SK-N-SH (cell line): ENCODE data around the gene KIF15. TPM values are rescaled to one million over a fixed set of nuclear protein-coding genes. Genes with fewer than 3 reads are reported as not detected.

Source experiments
- CTCF ChIA-PET: fragments of 300-600, 350-600 bp; formaldehyde crosslinking; extraction: SDS; loops from one replicate; lab custom pipeline; 2021; lab: Yijun Ruan, JAX
- POLR2A ChIA-PET: fragments of 350-600 bp; sonication (Branson Sonifier 250); formaldehyde crosslinking; extraction: SDS; loops from one replicate; lab custom pipeline; 2020; ENCODE audit warnings: antibody characterized with exemption, inconsistent platforms; lab: Yijun Ruan, JAX
- DNase-seq: peaks from one replicate; pipeline ENCODE4 v3.0.0; 2012
- H2AFZ ChIP-seq: fragments of 200-600 bp; sonication (generic); 2 replicates; pipeline ENCODE4 v1.8.1; 2016; ENCODE audit warnings: antibody characterized with exemption, mild to moderate bottlenecking, low read depth
- H3F3A ChIP-seq: fragments of 200-600 bp; sonication (generic); replicated peaks from 2 replicates; pipeline ENCODE3; 2016; ENCODE audit warnings: antibody characterized with exemption, mild to moderate bottlenecking; ENCODE audit not compliant: insufficient read depth
- H3K27ac ChIP-seq, 2 experiments: fragments of 200-500 bp in 1 of 2; fragments of 200-600 bp in 1 of 2; sonication (Bioruptor generic) in 1 of 2; sonication (generic), shearing (Covaris generic) in 1 of 2; 2 replicates each; pipeline versions ENCODE4 v1.5.1 to v1.6.1; 2014 to 2016; ENCODE audit warnings: low read depth in 2 of 2, inconsistent platforms in 1 of 2, low read length in 1 of 2, mild to moderate bottlenecking in 1 of 2, mixed read lengths in 1 of 2
- H3K27me3 ChIP-seq: fragments of 200-600 bp; sonication (generic), shearing (Covaris generic); 2 replicates; pipeline ENCODE4 v1.6.1; 2016; ENCODE audit warnings: mixed run types; ENCODE audit not compliant: insufficient read depth
- H3K36me3 ChIP-seq, 2 experiments: fragments of 200-500 bp in 1 of 2; fragments of 200-600 bp in 1 of 2; sonication (Bioruptor generic) in 1 of 2; sonication (generic) in 1 of 2; replicated peaks in 1 of 2; 2 replicates each; pipeline versions ENCODE3 to v1.5.1; 2014 to 2016; ENCODE audit warnings: low read length in 1 of 2, mild to moderate bottlenecking in 1 of 2; ENCODE audit not compliant: insufficient read depth in 2 of 2, control insufficient read depth in 1 of 2
- H3K4me1 ChIP-seq, 2 experiments: fragments of 200-500 bp in 1 of 2; fragments of 200-600 bp in 1 of 2; sonication (Bioruptor generic) in 1 of 2; sonication (generic), shearing (Covaris generic) in 1 of 2; 2 replicates each; pipeline versions ENCODE4 v1.5.1 to v1.6.1; 2014 to 2016; ENCODE audit warnings: low read depth in 1 of 2, low read length in 1 of 2, mixed run types in 1 of 2; ENCODE audit not compliant: insufficient read depth in 2 of 2, control insufficient read depth in 1 of 2
- H3K4me2 ChIP-seq: fragments of 200-600 bp; sonication (generic), shearing (Covaris generic); 2 replicates; pipeline ENCODE4 v1.6.1; 2017; ENCODE audit warnings: mixed run types
- H3K4me3 ChIP-seq, 2 experiments: fragments of 200-500 bp in 1 of 2; fragments of 200-600 bp in 1 of 2; sonication (Bioruptor generic) in 1 of 2; sonication (generic), shearing (Covaris generic) in 1 of 2; 2 replicates each; pipeline versions ENCODE4 v1.5.1 to v1.8.1; 2014 to 2016; ENCODE audit warnings: low read depth in 2 of 2, inconsistent platforms in 1 of 2, low read length in 1 of 2, mild to moderate bottlenecking in 1 of 2, mixed read lengths in 1 of 2, moderate library complexity in 1 of 2
- H3K79me2 ChIP-seq: fragments of 200-600 bp; sonication (generic); 2 replicates; pipeline ENCODE4 v1.8.1; 2017; ENCODE audit warnings: mild to moderate bottlenecking; ENCODE audit not compliant: insufficient read depth
- H3K9ac ChIP-seq: fragments of 200-600 bp; sonication (generic); 2 replicates; pipeline ENCODE4 v1.6.1; 2017; ENCODE audit warnings: mixed run types
- H3K9me2 ChIP-seq: fragments of 200-600 bp; sonication (generic); 2 replicates; pipeline ENCODE4 v1.6.1; 2017; ENCODE audit warnings: mixed run types
- H3K9me3 ChIP-seq: fragments of 200-600 bp; sonication (generic); 2 replicates; pipeline ENCODE4 v1.6.1; 2017; ENCODE audit warnings: mixed run types, mild to moderate bottlenecking, moderate library complexity
- H4K20me1 ChIP-seq: fragments of 200-600 bp; sonication (generic); 2 replicates; pipeline ENCODE4 v1.6.1; 2017; ENCODE audit warnings: mild to moderate bottlenecking, mixed run types; ENCODE audit not compliant: insufficient read depth
- FOXJ3 ChIP-seq: sonication (generic); formaldehyde crosslinking; IDR thresholded peaks from 2 replicates; pipeline ENCODE4 v1.5.1; 2020; ENCODE audit warnings: mild to moderate bottlenecking, missing genetic modification reagents
- FOXM1 ChIP-seq: IDR thresholded peaks from 2 replicates; pipeline ENCODE4 v1.4.0; 2012; ENCODE audit warnings: low read depth, mild to moderate bottlenecking
- GABPA ChIP-seq: IDR thresholded peaks from 2 replicates; pipeline ENCODE4 v1.4.0; 2012; ENCODE audit warnings: low read depth, mild to moderate bottlenecking
- NFIC ChIP-seq: IDR thresholded peaks from 2 replicates; pipeline ENCODE4 v1.4.0; 2012; ENCODE audit warnings: borderline replicate concordance
- RAD21 ChIP-seq: IDR thresholded peaks from 2 replicates; pipeline ENCODE4 v1.6.1; 2012; ENCODE audit warnings: mild to moderate bottlenecking, low read length
- RCOR1 ChIP-seq: fragments of 150-350 bp; IDR thresholded peaks from 2 replicates; pipeline ENCODE4 v1.6.1; 2017; ENCODE audit warnings: antibody characterized with exemption, low read length
- RFX5 ChIP-seq: IDR thresholded peaks from 2 replicates; pipeline ENCODE4 v1.6.1; 2012; ENCODE audit warnings: mild to moderate bottlenecking, improper control_type of control experiment, low read length
- SIN3A ChIP-seq: IDR thresholded peaks from 2 replicates; pipeline ENCODE4 v1.6.1; 2012; ENCODE audit warnings: low read depth, mild to moderate bottlenecking, low read length, moderate library complexity, borderline replicate concordance
- TAF1 ChIP-seq: IDR thresholded peaks from 2 replicates; pipeline ENCODE4 v1.6.1; 2012; ENCODE audit warnings: low read depth, mild to moderate bottlenecking, low read length, moderate library complexity, borderline replicate concordance
- TCF12 ChIP-seq: IDR thresholded peaks from 2 replicates; pipeline ENCODE4 v1.4.0; 2012
- YY1 ChIP-seq: IDR thresholded peaks from 2 replicates; pipeline ENCODE4 v1.4.0; 2012; ENCODE audit warnings: low read depth, mild to moderate bottlenecking
- WGBS: methylation state at CpG from one replicate; pipeline ENCODE4 v1.1.6; 2017; ENCODE audit warnings: low lambda C conversion rate; 5-methylcytosine and 5-hydroxymethylcytosine counted together
- polyA plus RNA-seq, 3 experiments: library from polyadenylated mRNA; depleted of rRNA; stranded (reverse); fragments of >200 nt; gene quantifications; 2 replicates each; pipeline ENCODE4 v1.2.3, GENCODE V29; 2012
- TF ChIP-seq, protein P1 (sequence below): IDR thresholded peaks from 2 replicates; pipeline ENCODE4 v1.6.1; 2012; ENCODE audit warnings: mild to moderate bottlenecking, low read depth, low read length, moderate library complexity
- TF ChIP-seq, protein P2 (sequence below): IDR thresholded peaks from 2 replicates; pipeline ENCODE4 v1.4.0; 2012; ENCODE audit warnings: low read depth, borderline replicate concordance
- TF ChIP-seq, protein P3 (sequence below): IDR thresholded peaks from 2 replicates; pipeline ENCODE4; 2012
- TF ChIP-seq, protein P4 (sequence below): IDR thresholded peaks from 2 replicates; pipeline ENCODE4 v1.4.0; 2012; ENCODE audit warnings: low read depth
- TF ChIP-seq, protein P5 (sequence below): IDR thresholded peaks from 2 replicates; pipeline ENCODE4 v1.4.0; 2012; ENCODE audit warnings: low read depth, borderline replicate concordance

Gene KIF15
- polyA plus RNA-seq, 1 of the 3 experiments (the other 2 are of a cell fraction): 2.3 TPM

DNA sequence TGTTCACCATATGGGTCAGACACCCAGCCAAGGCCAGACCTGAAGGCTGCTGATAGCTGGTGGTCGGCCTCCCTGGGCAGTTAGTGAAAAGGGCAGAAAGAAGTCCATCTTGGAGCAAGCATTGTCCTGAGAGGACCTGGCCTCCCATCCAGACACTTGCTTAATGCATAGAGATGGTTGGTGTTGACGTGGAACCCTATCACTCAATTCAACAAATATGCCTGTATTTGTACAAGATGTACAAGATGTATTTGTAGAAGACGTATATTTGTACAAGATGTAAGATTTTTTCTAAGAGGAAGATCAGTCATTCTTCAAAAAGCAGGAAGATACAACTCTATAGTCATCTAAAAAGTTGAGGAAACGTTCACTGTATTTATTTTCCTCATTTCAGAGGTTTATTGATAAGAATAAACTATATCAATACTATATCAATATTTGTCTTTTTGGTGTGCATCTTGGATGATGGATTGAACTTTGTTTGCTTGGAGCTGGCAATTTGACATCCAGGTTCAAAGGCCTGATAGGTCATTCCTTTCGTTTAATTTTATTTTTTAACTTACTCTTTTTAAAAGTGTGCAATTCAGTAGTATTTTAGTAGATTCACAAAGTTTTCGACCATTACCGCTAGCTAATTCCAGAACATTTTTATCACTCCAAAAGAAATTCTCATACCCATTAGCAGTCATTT, 106.0 kb downstream of the KIF15 start (continued):
- TF ChIP-seq, protein P1, sequence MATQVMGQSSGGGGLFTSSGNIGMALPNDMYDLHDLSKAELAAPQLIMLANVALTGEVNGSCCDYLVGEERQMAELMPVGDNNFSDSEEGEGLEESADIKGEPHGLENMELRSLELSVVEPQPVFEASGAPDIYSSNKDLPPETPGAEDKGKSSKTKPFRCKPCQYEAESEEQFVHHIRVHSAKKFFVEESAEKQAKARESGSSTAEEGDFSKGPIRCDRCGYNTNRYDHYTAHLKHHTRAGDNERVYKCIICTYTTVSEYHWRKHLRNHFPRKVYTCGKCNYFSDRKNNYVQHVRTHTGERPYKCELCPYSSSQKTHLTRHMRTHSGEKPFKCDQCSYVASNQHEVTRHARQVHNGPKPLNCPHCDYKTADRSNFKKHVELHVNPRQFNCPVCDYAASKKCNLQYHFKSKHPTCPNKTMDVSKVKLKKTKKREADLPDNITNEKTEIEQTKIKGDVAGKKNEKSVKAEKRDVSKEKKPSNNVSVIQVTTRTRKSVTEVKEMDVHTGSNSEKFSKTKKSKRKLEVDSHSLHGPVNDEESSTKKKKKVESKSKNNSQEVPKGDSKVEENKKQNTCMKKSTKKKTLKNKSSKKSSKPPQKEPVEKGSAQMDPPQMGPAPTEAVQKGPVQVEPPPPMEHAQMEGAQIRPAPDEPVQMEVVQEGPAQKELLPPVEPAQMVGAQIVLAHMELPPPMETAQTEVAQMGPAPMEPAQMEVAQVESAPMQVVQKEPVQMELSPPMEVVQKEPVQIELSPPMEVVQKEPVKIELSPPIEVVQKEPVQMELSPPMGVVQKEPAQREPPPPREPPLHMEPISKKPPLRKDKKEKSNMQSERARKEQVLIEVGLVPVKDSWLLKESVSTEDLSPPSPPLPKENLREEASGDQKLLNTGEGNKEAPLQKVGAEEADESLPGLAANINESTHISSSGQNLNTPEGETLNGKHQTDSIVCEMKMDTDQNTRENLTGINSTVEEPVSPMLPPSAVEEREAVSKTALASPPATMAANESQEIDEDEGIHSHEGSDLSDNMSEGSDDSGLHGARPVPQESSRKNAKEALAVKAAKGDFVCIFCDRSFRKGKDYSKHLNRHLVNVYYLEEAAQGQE: no peak
- TF ChIP-seq FOXJ3: no peak
- TF ChIP-seq, protein P2, sequence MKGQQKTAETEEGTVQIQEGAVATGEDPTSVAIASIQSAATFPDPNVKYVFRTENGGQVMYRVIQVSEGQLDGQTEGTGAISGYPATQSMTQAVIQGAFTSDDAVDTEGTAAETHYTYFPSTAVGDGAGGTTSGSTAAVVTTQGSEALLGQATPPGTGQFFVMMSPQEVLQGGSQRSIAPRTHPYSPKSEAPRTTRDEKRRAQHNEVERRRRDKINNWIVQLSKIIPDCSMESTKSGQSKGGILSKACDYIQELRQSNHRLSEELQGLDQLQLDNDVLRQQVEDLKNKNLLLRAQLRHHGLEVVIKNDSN: no peak
- TF ChIP-seq FOXM1: no peak
- TF ChIP-seq, protein P3, sequence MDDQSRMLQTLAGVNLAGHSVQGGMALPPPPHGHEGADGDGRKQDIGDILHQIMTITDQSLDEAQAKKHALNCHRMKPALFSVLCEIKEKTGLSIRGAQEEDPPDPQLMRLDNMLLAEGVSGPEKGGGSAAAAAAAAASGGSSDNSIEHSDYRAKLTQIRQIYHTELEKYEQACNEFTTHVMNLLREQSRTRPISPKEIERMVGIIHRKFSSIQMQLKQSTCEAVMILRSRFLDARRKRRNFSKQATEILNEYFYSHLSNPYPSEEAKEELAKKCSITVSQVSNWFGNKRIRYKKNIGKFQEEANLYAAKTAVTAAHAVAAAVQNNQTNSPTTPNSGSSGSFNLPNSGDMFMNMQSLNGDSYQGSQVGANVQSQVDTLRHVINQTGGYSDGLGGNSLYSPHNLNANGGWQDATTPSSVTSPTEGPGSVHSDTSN: no peak
- no peak for TF ChIP-seq RCOR1

DNA sequence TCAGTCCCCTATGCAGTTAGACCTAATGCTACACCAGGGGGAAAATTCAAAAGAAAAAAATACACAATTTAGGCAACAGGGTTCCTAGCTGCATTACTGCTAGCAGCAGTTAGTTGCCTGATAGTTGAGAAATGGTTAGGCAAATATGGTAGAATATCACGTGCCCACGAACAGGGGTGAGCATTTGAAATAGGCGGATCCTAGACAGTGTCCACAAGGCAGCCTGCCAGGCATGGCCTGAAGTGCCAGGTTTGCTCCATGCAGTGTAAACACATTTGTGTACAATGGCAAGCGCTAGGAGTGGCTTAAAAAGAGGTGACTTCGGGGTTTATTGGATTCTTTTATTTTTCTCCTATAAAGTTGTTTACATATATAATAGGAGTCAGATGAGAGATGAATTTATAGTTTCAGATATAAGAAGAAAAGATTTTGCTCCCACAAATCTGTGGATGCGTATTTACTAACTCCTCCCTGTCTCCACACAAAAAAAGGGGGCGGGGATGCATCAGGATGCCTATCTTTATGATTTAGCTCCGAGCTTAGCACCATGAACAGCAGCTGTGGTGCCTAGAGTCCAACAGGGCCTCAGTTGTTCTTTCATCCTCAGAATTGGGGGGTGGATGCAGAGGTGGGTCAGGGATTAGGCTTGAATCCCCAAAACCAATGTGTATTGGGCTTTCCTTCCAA, 108.9 kb downstream of the KIF15 start:
- Histone ChIP-seq H4K20me1 (no peaks in the 10 kb centered on the region), H3K9me3 (no peaks in the 10 kb centered on the region), H3F3A (no peaks in the 10 kb centered on the region), H3K4me2 (no peak overlapping the region), H3K4me3 (no peak overlapping the region), H3K9me2 (no peaks in the 10 kb centered on the region), H3K27me3 (no peaks in the 10 kb centered on the region), H3K27ac (no peak overlapping the region), H2AFZ (no peak overlapping the region), H3K79me2 (no peaks in the 10 kb centered on the region), H3K4me1 (no peaks in the 10 kb centered on the region), H3K9ac (no peak overlapping the region), H3K36me3 (peaks cover 1 to 4% of the 10 kb centered on the region in 2 experiments)
- 92% methylated on average over 8 of the region's 8 CpGs for WGBS
- no peak for DNase-seq
- POLR2A ChIA-PET: no interaction called here
- CTCF ChIA-PET: no interaction called here
- no peak for TF ChIP-seq TAF1
- TF ChIP-seq TCF12: no peak
- no peak for TF ChIP-seq RAD21
- TF ChIP-seq RFX5: no peak
- TF ChIP-seq NFIC: no peak
- TF ChIP-seq, protein P1: no peak
- TF ChIP-seq YY1: no peak
- TF ChIP-seq, protein P4, sequence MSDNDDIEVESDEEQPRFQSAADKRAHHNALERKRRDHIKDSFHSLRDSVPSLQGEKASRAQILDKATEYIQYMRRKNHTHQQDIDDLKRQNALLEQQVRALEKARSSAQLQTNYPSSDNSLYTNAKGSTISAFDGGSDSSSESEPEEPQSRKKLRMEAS: no peak
- no peak for TF ChIP-seq SIN3A
- TF ChIP-seq, protein P5, sequence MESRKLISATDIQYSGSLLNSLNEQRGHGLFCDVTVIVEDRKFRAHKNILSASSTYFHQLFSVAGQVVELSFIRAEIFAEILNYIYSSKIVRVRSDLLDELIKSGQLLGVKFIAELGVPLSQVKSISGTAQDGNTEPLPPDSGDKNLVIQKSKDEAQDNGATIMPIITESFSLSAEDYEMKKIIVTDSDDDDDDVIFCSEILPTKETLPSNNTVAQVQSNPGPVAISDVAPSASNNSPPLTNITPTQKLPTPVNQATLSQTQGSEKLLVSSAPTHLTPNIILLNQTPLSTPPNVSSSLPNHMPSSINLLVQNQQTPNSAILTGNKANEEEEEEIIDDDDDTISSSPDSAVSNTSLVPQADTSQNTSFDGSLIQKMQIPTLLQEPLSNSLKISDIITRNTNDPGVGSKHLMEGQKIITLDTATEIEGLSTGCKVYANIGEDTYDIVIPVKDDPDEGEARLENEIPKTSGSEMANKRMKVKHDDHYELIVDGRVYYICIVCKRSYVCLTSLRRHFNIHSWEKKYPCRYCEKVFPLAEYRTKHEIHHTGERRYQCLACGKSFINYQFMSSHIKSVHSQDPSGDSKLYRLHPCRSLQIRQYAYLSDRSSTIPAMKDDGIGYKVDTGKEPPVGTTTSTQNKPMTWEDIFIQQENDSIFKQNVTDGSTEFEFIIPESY: no peak
- TF ChIP-seq, protein P2: no peak
- no peak for TF ChIP-seq GABPA
